Measurements from ENCODE around the gene CIB1.

CIB1 gene

GRCh38 chr15:90234096-90234988 lies 601 bp upstream of the CIB1 start, which contains the start of gene GDPGP1:
Gene GDPGP1 (plus strand): TSS chr15:90234209. CDS start chr15:90240909, 6,700 bp downstream.
- Histone ChIP-seq H3K4me1 (ENCODE audit: insufficient read depth, low read length) (no peaks in the 10 kb centered on the region; the same call in 1 of the 2 replicates), H3K4me3 (ENCODE audit: low read length) (peak within 1 kb of the TSS; percentile 82), H3K9ac (ENCODE audit: low read depth, low read length) (peak within 1 kb of the TSS; percentile 72; the same call in 1 of the 2 replicates), H3K36me3 (ENCODE audit: insufficient read depth, low read depth, low read length) (peaks cover 18% of the 10 kb centered on the region), H3K27ac (ENCODE audit: low read length) (no peak within 1 kb of the TSS), H3K9me3 (ENCODE audit: insufficient read depth, low read depth, low read length) (no peaks in the 10 kb centered on the region), H3K27me3 (ENCODE audit: insufficient read depth, low read length) (no peaks in the 10 kb centered on the region)

- peak overlapping the region; percentile 69; the same call in 1 of the 2 replicates for H3K9ac ChIP-seq (ENCODE audit: low read depth, low read length)
- no peaks in the 10 kb centered on the region for H3K9me3 ChIP-seq (ENCODE audit: insufficient read depth, low read depth, low read length)
- no peak overlapping the region for H3K27ac ChIP-seq (ENCODE audit: low read length)
- H3K4me1 ChIP-seq (ENCODE audit: insufficient read depth, low read length) = no peaks in the 10 kb centered on the region; the same call in 1 of the 2 replicates
- H3K36me3 ChIP-seq (ENCODE audit: insufficient read depth, low read depth, low read length) = peaks cover 32% of the 10 kb centered on the region
- H3K4me3 ChIP-seq (ENCODE audit: low read length) = peak overlapping the region; percentile 82
- no peaks in the 10 kb centered on the region for H3K27me3 ChIP-seq (ENCODE audit: insufficient read depth, low read length)
Measured at GRCh38 chr15:90232941-90233386, 777 bp downstream of the CIB1 start.

- H3K9ac ChIP-seq (ENCODE audit: low read depth, low read length) = no peak overlapping the region
- no peak overlapping the region for H3K4me3 ChIP-seq (ENCODE audit: low read length)
- no peaks in the 10 kb centered on the region for H3K9me3 ChIP-seq (ENCODE audit: insufficient read depth, low read depth, low read length)
- no peak overlapping the region for H3K27ac ChIP-seq (ENCODE audit: low read length)
- H3K36me3 ChIP-seq (ENCODE audit: insufficient read depth, low read depth, low read length) = peaks cover 39% of the 10 kb centered on the region
- no peaks in the 10 kb centered on the region for H3K27me3 ChIP-seq (ENCODE audit: insufficient read depth, low read length)
- H3K4me1 ChIP-seq (ENCODE audit: insufficient read depth, low read length) = no peaks in the 10 kb centered on the region; the same call in 1 of the 2 replicates
Measured at GRCh38 chr15:90232196-90232595, 1.5 kb downstream of the CIB1 start.

- no peaks in the 10 kb centered on the region; the same call in 1 of the 2 replicates for H3K4me1 ChIP-seq (ENCODE audit: insufficient read depth, low read length)
- H3K27ac ChIP-seq (ENCODE audit: low read length) = no peak overlapping the region
- H3K36me3 ChIP-seq (ENCODE audit: insufficient read depth, low read depth, low read length) = peaks cover 47% of the 10 kb centered on the region
- no peaks in the 10 kb centered on the region for H3K27me3 ChIP-seq (ENCODE audit: insufficient read depth, low read length)
- no peak overlapping the region for H3K4me3 ChIP-seq (ENCODE audit: low read length)
- H3K9me3 ChIP-seq (ENCODE audit: insufficient read depth, low read depth, low read length) = no peaks in the 10 kb centered on the region
- H3K9ac ChIP-seq (ENCODE audit: low read depth, low read length) = no peak overlapping the region
Measured at GRCh38 chr15:90231028-90232017, 2.4 kb downstream of the CIB1 start.

- Histone ChIP-seq H3K9ac (ENCODE audit: low read depth, low read length) (no peak overlapping the region), H3K36me3 (ENCODE audit: insufficient read depth, low read depth, low read length) (peaks cover 53% of the 10 kb centered on the region)
Measured at GRCh38 chr15:90230610-90231009, 3.1 kb downstream of the CIB1 start.

GRCh38 chr15:90230071-90230494 lies 3.7 kb downstream of the CIB1 start:
- H3K4me1 ChIP-seq (ENCODE audit: insufficient read depth, low read length) = no peaks in the 10 kb centered on the region; the same call in 1 of the 2 replicates
- no peaks in the 10 kb centered on the region for H3K27me3 ChIP-seq (ENCODE audit: insufficient read depth, low read length)
- no peak overlapping the region for H3K4me3 ChIP-seq (ENCODE audit: low read length)
- H3K36me3 ChIP-seq (ENCODE audit: insufficient read depth, low read depth, low read length) = peaks cover 59% of the 10 kb centered on the region
- no peak overlapping the region for H3K27ac ChIP-seq (ENCODE audit: low read length)
- H3K9me3 ChIP-seq (ENCODE audit: insufficient read depth, low read depth, low read length) = no peaks in the 10 kb centered on the region
- H3K9ac ChIP-seq (ENCODE audit: low read depth, low read length) = no peak overlapping the region

More at GRCh38 chr15:90230610-90231009, 3.1 kb downstream of the CIB1 start:
- Histone ChIP-seq H3K27me3 (ENCODE audit: insufficient read depth, low read length) (no peaks in the 10 kb centered on the region), H3K4me3 (ENCODE audit: low read length) (no peak overlapping the region), H3K4me1 (ENCODE audit: insufficient read depth, low read length) (no peaks in the 10 kb centered on the region; the same call in 1 of the 2 replicates), H3K27ac (ENCODE audit: low read length) (no peak overlapping the region), H3K9me3 (ENCODE audit: insufficient read depth, low read depth, low read length) (no peaks in the 10 kb centered on the region)

GRCh38 chr15:90228960-90229359 lies 4.8 kb downstream of the CIB1 start:
- Histone ChIP-seq H3K9ac (ENCODE audit: low read depth, low read length) (no peak overlapping the region), H3K27ac (ENCODE audit: low read length) (no peak overlapping the region), H3K9me3 (ENCODE audit: insufficient read depth, low read depth, low read length) (no peaks in the 10 kb centered on the region), H3K4me1 (ENCODE audit: insufficient read depth, low read length) (no peaks in the 10 kb centered on the region), H3K27me3 (ENCODE audit: insufficient read depth, low read length) (no peaks in the 10 kb centered on the region), H3K36me3 (ENCODE audit: insufficient read depth, low read depth, low read length) (peaks cover 70% of the 10 kb centered on the region), H3K4me3 (ENCODE audit: low read length) (no peak overlapping the region)

GRCh38 chr15:90227816-90228772 lies 5.6 kb downstream of the CIB1 start:
- no peak overlapping the region for H3K9ac ChIP-seq (ENCODE audit: low read depth, low read length)
- H3K4me1 ChIP-seq (ENCODE audit: insufficient read depth, low read length) = no peaks in the 10 kb centered on the region
- no peaks in the 10 kb centered on the region for H3K27me3 ChIP-seq (ENCODE audit: insufficient read depth, low read length)
- peaks cover 75% of the 10 kb centered on the region for H3K36me3 ChIP-seq (ENCODE audit: insufficient read depth, low read depth, low read length)
- H3K27ac ChIP-seq (ENCODE audit: low read length) = no peak overlapping the region
- no peaks in the 10 kb centered on the region for H3K9me3 ChIP-seq (ENCODE audit: insufficient read depth, low read depth, low read length)
- H3K4me3 ChIP-seq (ENCODE audit: low read length) = no peak overlapping the region

GRCh38 chr15:90227336-90227735 lies 6.4 kb downstream of the CIB1 start:
- no peaks in the 10 kb centered on the region for H3K27me3 ChIP-seq (ENCODE audit: insufficient read depth, low read length)
- no peak overlapping the region for H3K4me3 ChIP-seq (ENCODE audit: low read length)
- peaks cover 78% of the 10 kb centered on the region for H3K36me3 ChIP-seq (ENCODE audit: insufficient read depth, low read depth, low read length)
- no peak overlapping the region for H3K9ac ChIP-seq (ENCODE audit: low read depth, low read length)
- no peaks in the 10 kb centered on the region for H3K9me3 ChIP-seq (ENCODE audit: insufficient read depth, low read depth, low read length)
- H3K27ac ChIP-seq (ENCODE audit: low read length) = no peak overlapping the region
- H3K4me1 ChIP-seq (ENCODE audit: insufficient read depth, low read length) = no peaks in the 10 kb centered on the region

- H3K27ac ChIP-seq (ENCODE audit: low read length) = no peak overlapping the region
Measured at GRCh38 chr15:90225504-90226234, 8.1 kb downstream of the CIB1 start.

More at GRCh38 chr15:90225504-90226234, 8.1 kb downstream of the CIB1 start:
- Histone ChIP-seq H3K27me3 (ENCODE audit: insufficient read depth, low read length) (no peaks in the 10 kb centered on the region), H3K36me3 (ENCODE audit: insufficient read depth, low read depth, low read length) (peaks cover 77% of the 10 kb centered on the region), H3K4me3 (ENCODE audit: low read length) (no peak overlapping the region), H3K9me3 (ENCODE audit: insufficient read depth, low read depth, low read length) (no peaks in the 10 kb centered on the region), H3K4me1 (ENCODE audit: insufficient read depth, low read length) (no peaks in the 10 kb centered on the region), H3K9ac (ENCODE audit: low read depth, low read length) (no peak overlapping the region)
